ENCODE measurements around the gene RIMKLA.
A peak's percentile ranks its signal among the peaks of the same experiment; 100 is the strongest.

The RIMKLA gene

DNA sequence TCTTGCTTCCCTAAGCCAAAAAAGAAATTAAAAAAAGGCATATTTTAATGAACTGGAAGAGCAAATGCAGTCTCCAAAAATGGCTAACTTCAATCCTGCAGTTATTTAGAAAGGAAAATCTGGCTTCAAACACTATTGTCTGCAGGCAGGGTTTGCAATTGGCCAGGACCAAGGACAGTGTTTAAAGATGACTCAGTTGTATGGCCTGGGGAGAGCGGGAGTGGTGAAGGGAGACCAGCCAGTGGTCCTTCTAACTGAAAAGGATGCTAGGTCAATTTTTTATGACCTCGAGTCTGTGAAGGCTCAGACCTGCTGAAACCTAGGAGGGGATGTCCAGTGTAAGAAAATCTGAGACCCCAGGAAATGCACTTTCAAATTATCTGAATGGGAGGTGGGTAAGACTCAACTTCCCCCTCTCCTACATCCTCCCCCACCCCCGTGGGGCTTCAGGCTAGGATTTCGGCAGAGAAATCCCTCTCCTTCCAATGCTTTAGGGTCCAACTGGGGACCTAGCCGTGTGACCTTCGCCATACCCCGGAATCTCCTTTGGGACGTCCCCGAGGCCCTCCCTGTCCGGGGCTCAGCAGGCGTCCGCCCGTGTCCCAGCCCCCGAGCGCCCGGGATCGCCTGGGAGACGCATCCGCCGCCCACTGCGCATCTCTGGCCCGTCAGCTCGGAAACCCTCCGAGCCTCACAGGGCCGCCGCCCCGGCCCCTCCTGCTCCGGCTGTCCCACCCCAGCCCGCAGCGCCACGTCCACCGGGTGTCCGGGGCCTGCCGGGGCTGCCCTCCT is 602 bp upstream of the RIMKLA start:
- Histone ChIP-seq H3K27me3 (ENCODE audit: control insufficient read depth, insufficient read depth, low read length) (peaks cover 26% of the 10 kb centered on the region), H3K9ac (ENCODE audit: low read length) (no peak overlapping the region), H3K9me3 (ENCODE audit: control insufficient read depth, low read depth, low read length) (no peaks in the 10 kb centered on the region), H3K36me3 (ENCODE audit: control insufficient read depth, low read depth, low read length) (no peaks in the 10 kb centered on the region), H3K4me1 (ENCODE audit: control insufficient read depth, low read depth, low read length) (peaks cover 5% of the 10 kb centered on the region), H3K4me3 (ENCODE audit: low read length) (peak overlapping the region; percentile 72), H3K27ac (ENCODE audit: low read length) (no peak overlapping the region)

DNA sequence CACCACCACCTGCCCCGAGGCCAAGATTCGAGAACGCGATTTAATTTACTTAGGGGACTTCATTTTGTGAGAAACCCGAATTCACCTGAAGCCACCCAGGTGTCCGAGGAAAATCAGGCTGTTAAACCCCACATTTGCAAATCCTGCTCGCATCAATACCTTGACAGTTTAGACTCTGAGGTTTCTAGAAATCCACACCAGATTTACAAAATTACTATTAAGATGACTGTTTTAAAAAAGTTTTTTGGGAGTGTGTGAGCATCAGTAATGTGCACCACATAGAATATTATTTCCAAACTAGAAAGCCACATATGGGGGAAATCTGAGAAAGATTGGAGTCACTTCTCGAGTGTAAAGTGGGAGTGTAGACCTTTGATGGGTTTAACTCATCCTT is 685 bp downstream of the RIMKLA start:
- Histone ChIP-seq H3K36me3 (ENCODE audit: control insufficient read depth, low read depth, low read length) (no peaks in the 10 kb centered on the region), H3K4me3 (ENCODE audit: low read length) (peak overlapping the region; percentile 50), H3K27ac (ENCODE audit: low read length) (no peak overlapping the region), H3K9ac (ENCODE audit: low read length) (no peak overlapping the region), H3K9me3 (ENCODE audit: control insufficient read depth, low read depth, low read length) (no peaks in the 10 kb centered on the region), H3K27me3 (ENCODE audit: control insufficient read depth, insufficient read depth, low read length) (peaks cover 26% of the 10 kb centered on the region), H3K4me1 (ENCODE audit: control insufficient read depth, low read depth, low read length) (peaks cover 5% of the 10 kb centered on the region)

DNA sequence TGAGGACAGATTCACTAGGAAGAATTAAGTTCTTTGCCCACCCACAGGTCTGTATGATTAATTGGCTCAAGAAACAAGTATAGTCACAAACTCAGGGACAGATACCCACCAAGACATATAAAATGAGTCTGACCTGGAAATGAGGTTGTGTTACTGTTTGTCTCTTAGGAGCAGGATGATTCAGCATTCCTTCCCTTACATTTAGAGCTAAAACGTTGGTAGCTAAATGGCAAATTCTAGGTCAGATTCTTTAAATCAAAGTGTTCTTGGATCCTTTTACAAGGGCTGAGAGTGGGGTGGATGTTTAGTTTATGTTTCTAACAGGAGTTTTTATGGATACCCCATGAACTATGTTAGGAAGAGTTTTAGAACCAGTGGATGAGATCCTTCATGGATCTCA is 4.7 kb downstream of the RIMKLA start:
- Histone ChIP-seq H3K9ac (ENCODE audit: low read length) (no peak overlapping the region), H3K27ac (ENCODE audit: low read length) (no peak overlapping the region), H3K27me3 (ENCODE audit: control insufficient read depth, insufficient read depth, low read length) (peaks cover 18% of the 10 kb centered on the region)

DNA sequence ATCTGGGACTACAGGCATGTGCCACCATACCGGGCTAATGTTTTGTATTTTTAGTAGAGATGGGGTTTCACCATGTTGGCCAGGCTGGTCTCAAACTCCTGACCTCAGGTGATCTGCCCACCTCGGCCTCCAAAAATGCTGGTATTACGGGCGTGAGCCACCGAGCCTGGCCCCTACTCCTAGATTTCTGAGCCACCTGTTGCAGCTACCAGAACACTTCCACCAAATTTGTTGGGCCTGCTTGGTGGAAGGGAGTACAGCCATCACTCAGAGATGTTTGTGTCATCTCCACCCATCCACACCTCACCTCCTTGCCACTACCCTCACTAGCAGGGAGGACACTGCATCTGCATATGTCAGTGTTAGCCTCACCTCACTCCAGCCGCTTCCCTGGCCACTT is 5.5 kb downstream of the RIMKLA start:
- peaks cover 5% of the 10 kb centered on the region for H3K4me1 ChIP-seq (ENCODE audit: control insufficient read depth, low read depth, low read length)
- H3K27ac ChIP-seq (ENCODE audit: low read length): no peak overlapping the region
- no peak overlapping the region for H3K4me3 ChIP-seq (ENCODE audit: low read length)
- H3K9me3 ChIP-seq (ENCODE audit: control insufficient read depth, low read depth, low read length): no peaks in the 10 kb centered on the region
- H3K36me3 ChIP-seq (ENCODE audit: control insufficient read depth, low read depth, low read length): no peaks in the 10 kb centered on the region
- peaks cover 17% of the 10 kb centered on the region for H3K27me3 ChIP-seq (ENCODE audit: control insufficient read depth, insufficient read depth, low read length)
- H3K9ac ChIP-seq (ENCODE audit: low read length): no peak overlapping the region

More for the DNA sequence above, 4.7 kb downstream of the RIMKLA start:
- H3K4me1 ChIP-seq (ENCODE audit: control insufficient read depth, low read depth, low read length): peaks cover 5% of the 10 kb centered on the region
- H3K9me3 ChIP-seq (ENCODE audit: control insufficient read depth, low read depth, low read length): no peaks in the 10 kb centered on the region
- H3K4me3 ChIP-seq (ENCODE audit: low read length): no peak overlapping the region
- H3K36me3 ChIP-seq (ENCODE audit: control insufficient read depth, low read depth, low read length): no peaks in the 10 kb centered on the region

DNA sequence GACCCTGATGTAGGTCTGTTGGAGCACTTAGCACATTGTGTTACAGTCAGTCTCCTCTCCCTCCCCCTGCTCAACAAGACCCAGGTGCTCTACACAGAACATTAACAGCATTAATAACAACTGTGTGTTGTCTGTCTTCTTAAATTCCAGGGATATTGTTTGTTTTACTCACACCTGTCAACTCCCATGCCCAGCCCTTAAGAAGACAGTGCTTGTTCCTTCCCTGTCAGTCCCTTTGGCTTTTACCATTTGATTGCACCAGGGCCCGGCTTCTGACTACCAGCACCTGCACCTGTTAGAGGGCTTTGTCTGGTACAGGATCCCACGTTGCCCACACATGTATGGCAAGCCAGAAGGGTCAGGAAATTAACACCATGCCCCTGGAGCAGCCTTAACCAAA is 11.7 kb downstream of the RIMKLA start:
- Histone ChIP-seq H3K9me3 (ENCODE audit: control insufficient read depth, low read depth, low read length) (no peaks in the 10 kb centered on the region), H3K9ac (ENCODE audit: low read length) (no peak overlapping the region), H3K27ac (ENCODE audit: low read length) (no peak overlapping the region), H3K4me3 (ENCODE audit: low read length) (no peak overlapping the region), H3K27me3 (ENCODE audit: control insufficient read depth, insufficient read depth, low read length) (no peaks in the 10 kb centered on the region), H3K4me1 (ENCODE audit: control insufficient read depth, low read depth, low read length) (no peaks in the 10 kb centered on the region), H3K36me3 (ENCODE audit: control insufficient read depth, low read depth, low read length) (no peaks in the 10 kb centered on the region)

DNA sequence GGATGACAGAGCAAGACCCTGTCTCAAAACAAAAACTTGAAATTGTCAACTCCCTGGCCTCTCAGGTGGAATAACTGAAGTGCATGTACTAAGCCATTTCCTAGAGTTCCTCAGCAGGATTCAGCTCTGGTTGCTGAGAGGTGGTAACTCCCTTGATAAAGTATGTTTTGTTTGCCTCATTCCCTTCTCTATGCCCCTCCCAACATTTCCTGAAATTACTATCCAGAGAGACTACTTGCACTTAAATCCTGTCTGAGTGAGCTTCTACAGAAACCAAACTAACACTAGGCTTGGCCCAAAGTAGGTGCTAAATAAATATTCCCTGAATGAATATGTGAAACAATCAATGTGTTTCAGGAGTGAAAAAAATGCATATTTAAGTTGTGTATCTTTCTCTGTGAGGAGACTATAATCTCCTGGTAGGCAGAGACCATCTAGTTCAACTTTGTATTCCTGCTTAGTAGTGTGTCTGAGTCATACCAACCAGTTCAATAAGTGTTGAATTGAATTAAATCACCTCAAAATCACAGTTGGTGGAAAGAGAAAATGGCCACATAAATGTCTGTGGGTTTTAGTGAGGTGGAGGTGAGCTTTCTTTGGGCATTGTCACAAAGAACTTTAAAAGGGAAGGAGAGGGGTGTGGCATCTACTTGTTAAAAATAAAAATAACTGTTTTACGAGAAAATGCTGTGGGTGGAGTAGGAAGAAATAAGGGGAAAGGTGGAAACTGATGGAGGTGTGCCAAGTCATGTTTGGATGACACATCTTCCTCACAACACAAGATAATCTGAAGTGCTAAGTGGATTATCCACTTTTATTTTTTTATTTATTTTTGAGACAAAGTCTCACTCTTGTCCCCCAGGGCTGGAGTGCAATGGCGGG is 12.6 kb downstream of the RIMKLA start:
- H3K27me3 ChIP-seq (ENCODE audit: control insufficient read depth, insufficient read depth, low read length): no peaks in the 10 kb centered on the region
- H3K4me1 ChIP-seq (ENCODE audit: control insufficient read depth, low read depth, low read length): no peaks in the 10 kb centered on the region
- no peaks in the 10 kb centered on the region for H3K9me3 ChIP-seq (ENCODE audit: control insufficient read depth, low read depth, low read length)
- no peaks in the 10 kb centered on the region for H3K36me3 ChIP-seq (ENCODE audit: control insufficient read depth, low read depth, low read length)
- no peak overlapping the region for H3K9ac ChIP-seq (ENCODE audit: low read length)
- no peak overlapping the region for H3K27ac ChIP-seq (ENCODE audit: low read length)
- no peak overlapping the region for H3K4me3 ChIP-seq (ENCODE audit: low read length)

DNA sequence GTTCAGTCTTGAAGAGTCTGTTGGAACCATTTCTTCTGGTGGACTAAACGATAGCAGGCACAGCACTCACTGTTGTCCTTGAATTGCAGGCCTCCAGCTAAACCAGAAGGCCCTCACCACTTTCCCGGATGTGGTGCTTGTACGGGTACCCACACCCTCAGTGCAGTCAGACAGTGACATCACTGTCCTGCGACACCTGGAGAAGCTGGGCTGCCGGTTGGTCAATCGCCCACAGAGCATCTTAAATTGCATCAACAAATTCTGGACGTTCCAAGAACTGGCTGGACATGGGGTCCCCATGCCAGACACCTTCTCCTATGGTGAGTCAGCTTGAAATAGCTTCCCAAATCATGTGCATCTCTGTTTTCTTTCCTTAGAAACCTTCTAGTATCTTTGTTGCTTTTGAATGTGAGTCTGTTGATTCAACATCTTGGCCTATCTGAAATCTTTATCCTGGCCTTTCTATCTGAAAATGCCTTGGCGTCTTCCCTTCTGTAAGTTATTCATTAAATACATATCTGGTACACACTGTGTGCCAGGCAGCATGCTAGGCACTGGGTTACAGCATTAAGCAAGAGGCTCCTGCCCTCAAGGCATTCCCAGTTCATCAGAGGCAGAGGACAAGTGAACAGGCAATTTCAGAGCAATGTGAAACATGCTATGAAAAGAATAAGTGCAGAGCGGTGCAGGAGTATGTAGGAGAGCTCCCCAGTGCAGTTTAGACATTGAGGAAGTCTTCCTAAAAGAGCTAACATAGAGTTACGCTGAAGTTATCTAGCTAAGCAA is 18.9 kb downstream of the RIMKLA start:
- Histone ChIP-seq H3K36me3 (ENCODE audit: control insufficient read depth, low read depth, low read length) (no peaks in the 10 kb centered on the region), H3K27ac (ENCODE audit: low read length) (no peak overlapping the region), H3K9ac (ENCODE audit: low read length) (no peak overlapping the region), H3K27me3 (ENCODE audit: control insufficient read depth, insufficient read depth, low read length) (no peaks in the 10 kb centered on the region), H3K4me3 (ENCODE audit: low read length) (no peak overlapping the region), H3K9me3 (ENCODE audit: control insufficient read depth, low read depth, low read length) (no peaks in the 10 kb centered on the region), H3K4me1 (ENCODE audit: control insufficient read depth, low read depth, low read length) (no peaks in the 10 kb centered on the region)

DNA sequence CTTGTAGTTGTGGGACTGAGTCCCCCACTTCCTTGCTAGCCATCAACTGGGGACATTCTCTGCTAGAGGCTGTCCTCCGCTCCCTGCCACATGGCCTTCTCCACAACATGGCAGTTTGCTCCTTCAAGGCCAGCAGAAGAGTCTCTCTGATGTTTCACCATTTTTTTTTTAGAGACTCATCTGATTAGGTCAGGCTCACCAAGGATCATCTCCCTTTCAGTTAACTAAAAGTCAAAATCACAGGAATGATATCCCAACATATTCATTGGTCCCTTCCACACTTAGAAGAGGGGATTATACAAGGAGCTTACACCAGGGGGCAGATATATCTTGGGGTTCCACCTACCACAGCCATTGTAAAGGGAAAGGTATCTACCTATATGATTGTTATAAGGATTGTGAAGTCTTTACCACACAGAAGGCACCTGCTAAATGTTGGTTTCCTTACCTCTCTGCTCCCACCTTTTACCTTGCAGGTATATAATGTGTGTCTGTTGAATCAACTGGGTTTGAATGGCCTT is 23.3 kb downstream of the RIMKLA start:
- H3K27ac ChIP-seq (ENCODE audit: low read length): no peak overlapping the region
- H3K4me3 ChIP-seq (ENCODE audit: low read length): no peak overlapping the region
- no peaks in the 10 kb centered on the region for H3K4me1 ChIP-seq (ENCODE audit: control insufficient read depth, low read depth, low read length)
- H3K9ac ChIP-seq (ENCODE audit: low read length): no peak overlapping the region
- no peaks in the 10 kb centered on the region for H3K9me3 ChIP-seq (ENCODE audit: control insufficient read depth, low read depth, low read length)
- H3K36me3 ChIP-seq (ENCODE audit: control insufficient read depth, low read depth, low read length): no peaks in the 10 kb centered on the region
- no peaks in the 10 kb centered on the region for H3K27me3 ChIP-seq (ENCODE audit: control insufficient read depth, insufficient read depth, low read length)

DNA sequence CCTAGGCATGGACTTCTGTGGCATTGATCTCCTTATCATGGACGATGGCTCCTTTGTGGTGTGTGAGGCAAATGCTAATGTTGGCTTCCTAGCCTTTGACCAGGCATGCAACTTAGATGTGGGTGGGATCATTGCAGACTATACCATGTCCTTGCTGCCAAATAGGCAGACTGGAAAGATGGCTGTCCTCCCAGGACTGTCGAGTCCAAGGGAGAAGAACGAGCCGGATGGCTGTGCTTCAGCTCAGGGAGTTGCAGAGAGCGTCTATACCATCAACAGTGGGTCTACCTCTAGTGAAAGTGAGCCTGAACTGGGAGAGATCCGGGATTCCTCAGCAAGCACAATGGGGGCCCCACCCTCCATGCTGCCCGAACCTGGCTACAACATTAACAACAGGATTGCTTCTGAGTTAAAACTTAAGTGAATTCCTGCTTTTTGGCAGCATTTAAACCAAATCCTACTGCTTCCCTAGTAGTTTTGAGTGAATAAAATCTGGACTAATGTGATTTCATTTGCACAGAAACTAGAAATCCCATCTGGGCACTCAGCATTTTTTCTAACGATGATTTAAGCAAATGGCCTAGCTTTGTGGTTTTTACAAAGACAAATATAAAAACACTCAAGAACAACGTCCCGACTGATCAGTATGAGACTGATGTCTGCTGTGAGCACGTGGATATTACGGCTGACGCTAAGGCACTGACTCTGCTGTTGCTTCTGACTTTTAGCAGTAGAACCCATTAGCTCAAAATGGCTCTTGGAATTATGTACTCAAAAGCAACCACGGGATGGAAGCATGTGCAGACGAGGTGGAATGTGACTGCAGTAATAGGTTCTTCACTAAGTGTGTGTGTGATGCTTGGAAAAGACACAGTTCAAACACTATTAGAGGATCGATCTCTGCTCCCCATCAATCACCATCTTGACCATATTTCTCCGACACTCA is 34.2 kb downstream of the RIMKLA start:
- H3K9ac ChIP-seq (ENCODE audit: low read length): no peak overlapping the region
- no peaks in the 10 kb centered on the region for H3K36me3 ChIP-seq (ENCODE audit: control insufficient read depth, low read depth, low read length)
- H3K27ac ChIP-seq (ENCODE audit: low read length): no peak overlapping the region
- H3K4me1 ChIP-seq (ENCODE audit: control insufficient read depth, low read depth, low read length): peaks cover 13% of the 10 kb centered on the region
- no peak overlapping the region for H3K4me3 ChIP-seq (ENCODE audit: low read length)
- no peaks in the 10 kb centered on the region for H3K9me3 ChIP-seq (ENCODE audit: control insufficient read depth, low read depth, low read length)
- no peaks in the 10 kb centered on the region for H3K27me3 ChIP-seq (ENCODE audit: control insufficient read depth, insufficient read depth, low read length)

DNA sequence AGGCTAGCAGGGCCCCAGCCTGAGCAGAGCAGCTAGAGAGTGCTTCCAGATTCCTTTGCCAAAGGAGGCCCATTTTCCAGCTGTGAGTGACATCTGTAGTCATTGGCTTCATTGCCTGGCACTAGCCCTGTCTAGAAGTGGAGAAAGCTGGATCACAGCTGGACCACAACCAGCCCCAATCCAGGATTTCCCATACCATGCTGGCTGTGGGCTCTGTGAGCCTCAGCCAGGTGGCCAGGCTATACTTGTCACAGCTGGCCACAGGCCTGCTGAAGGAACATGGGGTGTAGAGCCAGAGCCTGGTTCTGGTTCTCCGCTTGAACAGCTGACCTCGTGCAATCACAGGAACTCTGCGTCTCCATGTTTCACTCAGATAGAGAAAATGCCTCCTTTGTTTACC is 36.6 kb downstream of the RIMKLA start:
- Histone ChIP-seq H3K9ac (ENCODE audit: low read length) (no peak overlapping the region), H3K4me3 (ENCODE audit: low read length) (no peak overlapping the region), H3K9me3 (ENCODE audit: control insufficient read depth, low read depth, low read length) (no peaks in the 10 kb centered on the region), H3K27ac (ENCODE audit: low read length) (no peak overlapping the region), H3K27me3 (ENCODE audit: control insufficient read depth, insufficient read depth, low read length) (no peaks in the 10 kb centered on the region), H3K36me3 (ENCODE audit: control insufficient read depth, low read depth, low read length) (no peaks in the 10 kb centered on the region), H3K4me1 (ENCODE audit: control insufficient read depth, low read depth, low read length) (peaks cover 13% of the 10 kb centered on the region)
